CD4-positive, alpha-beta T cell (primary cell): Measurements from ENCODE around the gene PTPRN2. TPM values are rescaled to one million over a fixed set of nuclear protein-coding genes. Genes with fewer than 3 reads are reported as not detected.

ENCODE experiments used
- ATAC-seq: fragments of 200-7000 bp; cut with Tn5 transposase; one replicate; pipeline ENCODE4 v1.10.0; 2022; ENCODE audit warnings: mild to moderate bottlenecking; ENCODE audit not compliant: poor library complexity
- CTCF ChIA-PET: fragments of 350-600 bp; sonication (Branson Sonifier 250); formaldehyde crosslinking; loops from one replicate; lab custom pipeline; 2021; ENCODE audit warnings: antibody characterized with exemption, inconsistent platforms; lab: Charles Lee
- POLR2A ChIA-PET: fragments of 350-600 bp; sonication (Branson Sonifier 250); formaldehyde crosslinking; loops from one replicate; lab custom pipeline; 2021; ENCODE audit warnings: antibody characterized with exemption, inconsistent platforms; lab: Charles Lee
- DNase-seq, 14 experiments: peaks; one replicate each; pipeline ENCODE4 v3.0.0-alpha.2; 2013 to 2020; ENCODE audit warnings: mixed read lengths in 2 of 14
- H3K27ac ChIP-seq, 2 donors: one replicate each; pipeline versions ENCODE4 v1.5.1 to v1.7.0; 2013; ENCODE audit warnings: low read length in 2 of 2, low read depth in 1 of 2, mild to moderate bottlenecking in 1 of 2
- H3K27me3 ChIP-seq, 2 experiments: 1 replicate in 1 of 2; 2 replicates in 1 of 2; pipeline versions ENCODE4 v1.6.1 to v1.7.0; 2013; ENCODE audit warnings: low read length in 2 of 2, control low read depth in 1 of 2, mild to moderate bottlenecking in 1 of 2, moderate library complexity in 1 of 2; ENCODE audit not compliant: insufficient read depth in 2 of 2, control insufficient read depth in 1 of 2
- H3K36me3 ChIP-seq: one replicate; pipeline ENCODE4 v1.6.1; 2013; ENCODE audit warnings: low read length, control low read depth; ENCODE audit not compliant: insufficient read depth
- H3K4me1 ChIP-seq: one replicate; pipeline ENCODE4 v1.6.1; 2013; ENCODE audit warnings: low read length, control low read depth; ENCODE audit not compliant: insufficient read depth
- H3K4me3 ChIP-seq: one replicate; pipeline ENCODE4 v1.5.1; 2013; ENCODE audit warnings: mild to moderate bottlenecking, low read length, moderate library complexity
- H3K9me3 ChIP-seq, 2 experiments: 1 replicate in 1 of 2; 2 replicates in 1 of 2; pipeline versions ENCODE4 v1.6.1 to v1.7.0; 2013; ENCODE audit warnings: low read length in 2 of 2, mild to moderate bottlenecking in 2 of 2, control low read depth in 1 of 2, moderate library complexity in 1 of 2; ENCODE audit not compliant: control insufficient read depth in 1 of 2, insufficient read depth in 1 of 2
- H3K27ac Mint-ChIP-seq: one replicate; pipeline ENCODE4 v1.8.0; 2020; ENCODE audit warnings: mixed read lengths
- H3K27me3 Mint-ChIP-seq: one replicate; pipeline ENCODE4 v1.8.0; 2021; ENCODE audit warnings: mixed read lengths
- H3K36me3 Mint-ChIP-seq: one replicate; pipeline ENCODE4 v1.8.0; 2021; ENCODE audit warnings: low read depth, mixed read lengths
- H3K4me1 Mint-ChIP-seq: one replicate; pipeline ENCODE4 v1.8.0; 2021; ENCODE audit warnings: low read depth, mixed read lengths
- H3K4me3 Mint-ChIP-seq: one replicate; pipeline ENCODE4 v1.8.0; 2020; ENCODE audit warnings: mild to moderate bottlenecking, mixed read lengths
- H3K9me3 Mint-ChIP-seq: one replicate; pipeline ENCODE4 v1.8.0; 2020; ENCODE audit warnings: mixed read lengths
- intact Hi-C, 2 experiments: fragments of 100-400 bp; cut with DNase I in 1 of 2; cut with micrococcal nuclease in 1 of 2; formaldehyde crosslinking; loops; one replicate each; pipeline versions ENCODE4 v1.15.1 to v1.9.0; 2023 to 2025; cut with DNase I, micrococcal nuclease
- total RNA-seq, 174 experiments: library from RNA in 2 of 174; stranded (reverse) in 2 of 174; gene quantifications; one replicate each; pipeline ENCODE4 v1.2.3 and lab custom pipeline; 2021 to 2026
- TF ChIP-seq, protein P1 (sequence below): fragments of 200-600 bp; IDR thresholded peaks from one replicate; pipeline ENCODE4 v1.8.0; 2022; ENCODE audit warnings: antibody characterized with exemption, mild to moderate bottlenecking

PTPRN2 gene
- total RNA-seq, 2 experiments from 2014 or later: 0.34 to 0.44 TPM

DNA sequence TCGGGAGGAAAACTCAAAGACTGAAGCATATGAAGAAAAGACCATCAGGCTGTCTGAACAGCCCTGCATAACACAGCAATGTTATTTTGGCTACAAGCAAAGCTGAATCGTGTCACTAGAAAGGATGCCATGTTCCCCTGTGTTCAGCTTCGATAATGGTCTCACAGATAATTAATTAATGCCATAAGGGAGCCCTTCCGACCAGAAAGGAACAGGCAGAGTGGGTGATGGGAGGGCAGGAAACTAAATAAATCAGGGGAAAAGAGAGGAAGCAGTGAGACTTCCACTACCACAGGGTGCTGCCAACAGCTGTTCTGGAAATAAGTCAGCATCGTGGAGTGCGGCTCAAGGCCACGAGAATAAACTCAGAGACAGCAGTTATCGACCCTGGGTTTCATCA is 3.2 kb downstream of the PTPRN2 start:
- Mint-ChIP-seq H3K9me3 (peaks cover 9% of the 10 kb centered on the region), H3K27me3 (peaks cover 68% of the 10 kb centered on the region), H3K4me3 (no peak overlapping the region), H3K27ac (no peak overlapping the region), H3K4me1 (peaks cover 14% of the 10 kb centered on the region), H3K36me3 (no peaks in the 10 kb centered on the region)
- ATAC-seq (no peak), DNase-seq (no peak)
- H3K27ac ChIP-seq: no peak overlapping the region
- ChIA-PET POLR2A (no interaction called here), CTCF (no interaction called here)
- peaks cover 16 to 23% of the 10 kb centered on the region in 2 experiments for H3K9me3 ChIP-seq
- intact Hi-C loops: no loop called here
- H3K27me3 ChIP-seq: peaks cover 50 to 54% of the 10 kb centered on the region in 2 experiments
- peaks cover 15% of the 10 kb centered on the region for H3K4me1 ChIP-seq
- TF ChIP-seq, protein P1, sequence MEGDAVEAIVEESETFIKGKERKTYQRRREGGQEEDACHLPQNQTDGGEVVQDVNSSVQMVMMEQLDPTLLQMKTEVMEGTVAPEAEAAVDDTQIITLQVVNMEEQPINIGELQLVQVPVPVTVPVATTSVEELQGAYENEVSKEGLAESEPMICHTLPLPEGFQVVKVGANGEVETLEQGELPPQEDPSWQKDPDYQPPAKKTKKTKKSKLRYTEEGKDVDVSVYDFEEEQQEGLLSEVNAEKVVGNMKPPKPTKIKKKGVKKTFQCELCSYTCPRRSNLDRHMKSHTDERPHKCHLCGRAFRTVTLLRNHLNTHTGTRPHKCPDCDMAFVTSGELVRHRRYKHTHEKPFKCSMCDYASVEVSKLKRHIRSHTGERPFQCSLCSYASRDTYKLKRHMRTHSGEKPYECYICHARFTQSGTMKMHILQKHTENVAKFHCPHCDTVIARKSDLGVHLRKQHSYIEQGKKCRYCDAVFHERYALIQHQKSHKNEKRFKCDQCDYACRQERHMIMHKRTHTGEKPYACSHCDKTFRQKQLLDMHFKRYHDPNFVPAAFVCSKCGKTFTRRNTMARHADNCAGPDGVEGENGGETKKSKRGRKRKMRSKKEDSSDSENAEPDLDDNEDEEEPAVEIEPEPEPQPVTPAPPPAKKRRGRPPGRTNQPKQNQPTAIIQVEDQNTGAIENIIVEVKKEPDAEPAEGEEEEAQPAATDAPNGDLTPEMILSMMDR: no peak
- H3K36me3 ChIP-seq: no peaks in the 10 kb centered on the region
- no peak overlapping the region for H3K4me3 ChIP-seq

DNA sequence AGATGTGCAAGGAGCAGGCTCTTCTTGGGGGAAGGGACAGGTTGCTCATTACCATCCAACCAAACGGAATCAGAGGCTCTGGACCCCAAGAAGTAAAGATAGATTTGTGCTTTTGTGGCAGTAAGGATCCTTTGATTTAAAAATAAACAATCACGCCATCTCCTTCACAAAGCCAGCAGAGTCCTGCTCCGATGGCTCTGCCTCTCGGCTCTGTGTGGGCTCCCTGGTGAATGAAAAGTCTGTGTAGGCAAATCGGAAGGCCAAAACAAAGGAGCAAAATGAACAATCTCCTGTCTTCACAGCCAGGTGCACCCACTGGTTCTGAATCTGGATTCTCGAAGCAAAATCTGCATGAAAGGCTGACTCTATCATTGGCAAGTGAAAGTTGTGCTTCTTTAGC is 3.8 kb downstream of the PTPRN2 start:
- intact Hi-C loops: no loop called here
- H3K4me1 ChIP-seq: peaks cover 15% of the 10 kb centered on the region
- TF ChIP-seq, protein P1: no peak
- no peak for ATAC-seq
- CTCF ChIA-PET: no interaction called here
- H3K9me3 ChIP-seq: peaks cover 22% of the 10 kb centered on the region in 2 experiments
- H3K4me3 ChIP-seq: no peak overlapping the region
- POLR2A ChIA-PET: no interaction called here
- H3K36me3 ChIP-seq: no peaks in the 10 kb centered on the region
- Mint-ChIP-seq H3K9me3 (peaks cover 12% of the 10 kb centered on the region), H3K27ac (no peak overlapping the region), H3K4me1 (peaks cover 11% of the 10 kb centered on the region), H3K36me3 (no peaks in the 10 kb centered on the region), H3K27me3 (peaks cover 62% of the 10 kb centered on the region), H3K4me3 (no peak overlapping the region)
- peaks cover 47 to 51% of the 10 kb centered on the region in 2 experiments for H3K27me3 ChIP-seq
- no peak overlapping the region for H3K27ac ChIP-seq
- no peak for DNase-seq

DNA sequence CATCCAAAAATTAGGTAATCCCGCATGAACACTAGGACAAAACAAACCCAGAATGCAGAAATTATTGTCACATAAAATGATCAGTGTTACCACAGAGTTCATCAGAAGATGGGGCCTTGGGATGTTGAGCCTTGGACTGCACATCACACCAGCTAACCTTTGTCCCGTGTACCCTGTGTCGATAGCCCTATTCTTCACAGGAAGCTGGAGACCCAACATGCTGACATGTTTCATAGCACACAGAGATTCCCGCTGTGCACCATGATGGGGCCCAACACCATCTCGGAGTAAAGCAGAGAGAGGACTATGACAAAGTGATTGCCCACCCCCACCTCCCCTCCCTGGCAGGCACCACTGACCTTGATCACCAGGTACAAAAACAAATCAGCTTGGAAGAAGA is 4.5 kb downstream of the PTPRN2 start:
- Histone ChIP-seq H3K4me1 (peaks cover 15% of the 10 kb centered on the region), H3K4me3 (no peak overlapping the region), H3K27ac (no peak overlapping the region), H3K9me3 (peaks cover 17 to 22% of the 10 kb centered on the region in 2 experiments), H3K27me3 (peaks cover 41 to 49% of the 10 kb centered on the region in 2 experiments), H3K36me3 (no peaks in the 10 kb centered on the region)
- H3K27ac Mint-ChIP-seq: no peak overlapping the region
- intact Hi-C loops: no loop called here
- no peak for DNase-seq
- TF ChIP-seq, protein P1: no peak
- no peaks in the 10 kb centered on the region for H3K36me3 Mint-ChIP-seq
- peaks cover 12% of the 10 kb centered on the region for H3K9me3 Mint-ChIP-seq
- H3K27me3 Mint-ChIP-seq: peaks cover 58% of the 10 kb centered on the region
- peaks cover 8% of the 10 kb centered on the region for H3K4me1 Mint-ChIP-seq
- CTCF ChIA-PET: no interaction called here
- H3K4me3 Mint-ChIP-seq: no peak overlapping the region
- ATAC-seq: no peak
- POLR2A ChIA-PET: no interaction called here
